Brain microvascular endothelial cell (primary cell): Measurements from ENCODE around the gene CD33.
"Not testable (repeated sequence)": the region's sequence is repeated elsewhere in the genome, so short reads cannot be mapped to it uniquely, and the experiment has no call there.

Source experiments
- DNase-seq: peaks from one replicate; pipeline ENCODE4 v3.0.0-alpha.2; 2020
- H3K27ac ChIP-seq: fragments of 250-450 bp; sonication (Bioruptor Pico); 2 replicates; pipeline ENCODE4 v1.5.1; 2020; ENCODE audit warnings: mild to moderate bottlenecking, moderate library complexity
- H3K27me3 ChIP-seq: fragments of 250-450 bp; sonication (Bioruptor Pico); replicated peaks from 2 replicates; pipeline ENCODE4 v1.5.1; 2020; ENCODE audit warnings: mild to moderate bottlenecking
- H3K36me3 ChIP-seq: fragments of 250-450 bp; sonication (Bioruptor Pico); replicated peaks from 2 replicates; pipeline ENCODE4 v1.5.1; 2020; ENCODE audit warnings: mild to moderate bottlenecking
- H3K4me3 ChIP-seq: 2 replicates; pipeline ENCODE4 v1.5.1; 2011; ENCODE audit warnings: low read depth, mild to moderate bottlenecking, control low read depth, low read length, moderate library complexity
- CTCF ChIP-seq: IDR thresholded peaks from 2 replicates; pipeline ENCODE4 v1.5.1; 2011; ENCODE audit warnings: low read depth, mild to moderate bottlenecking, moderate library complexity, low read length, control low read depth, inconsistent platforms; ENCODE audit errors: missing control alignments
- in situ Hi-C: cut with HindIII; loops from 2 replicates; pipeline ENCODE4 v1.10.0; 2017; ENCODE audit warnings: low sequenced_read_pairs, low pct_ligation_motif_present

The CD33 gene

GRCh38 chr19:51200071-51200666 lies 24.7 kb upstream of the CD33 start:
- H3K36me3 ChIP-seq: no peaks in the 10 kb centered on the region
- in situ Hi-C loops: no loop called here
- no peaks in the 10 kb centered on the region for H3K27me3 ChIP-seq
- DNase-seq: no peak
- H3K27ac ChIP-seq: no peak overlapping the region
- TF ChIP-seq CTCF: no peak
- H3K4me3 ChIP-seq: no peak overlapping the region

DNA sequence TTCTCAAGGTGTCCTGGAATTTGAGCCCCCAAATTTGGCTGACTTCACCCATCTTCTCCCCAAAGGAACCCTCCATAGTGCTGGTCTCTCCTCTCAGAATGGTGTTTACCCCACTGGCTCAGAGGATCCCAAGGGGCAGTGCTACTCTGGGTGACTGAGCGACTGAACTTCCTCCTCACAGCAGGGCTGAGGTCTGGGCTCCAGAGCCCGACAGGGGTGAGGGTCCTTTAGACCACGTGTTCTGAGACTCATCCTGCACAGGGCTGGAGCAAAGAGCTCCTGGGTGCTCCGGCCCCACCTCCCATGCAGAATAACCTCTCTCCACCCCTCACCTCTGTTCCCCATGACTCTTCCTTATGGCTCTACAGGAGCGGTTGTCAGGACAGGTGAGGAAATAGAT lies 23.2 kb upstream of the CD33 start:
- Histone ChIP-seq H3K36me3 (no peaks in the 10 kb centered on the region), H3K4me3 (no peak overlapping the region), H3K27ac (no peak overlapping the region), H3K27me3 (no peaks in the 10 kb centered on the region)
- DNase-seq: no peak
- no peak for TF ChIP-seq CTCF
- in situ Hi-C loops: no loop called here

GRCh38 chr19:51203916-51204315 lies 21.0 kb upstream of the CD33 start:
- H3K4me3 ChIP-seq: no peak overlapping the region
- no peak overlapping the region for H3K27ac ChIP-seq
- in situ Hi-C loops: no loop called here
- no peak for DNase-seq
- H3K36me3 ChIP-seq: no peaks in the 10 kb centered on the region
- H3K27me3 ChIP-seq: no peaks in the 10 kb centered on the region
- TF ChIP-seq CTCF: no peak

DNA sequence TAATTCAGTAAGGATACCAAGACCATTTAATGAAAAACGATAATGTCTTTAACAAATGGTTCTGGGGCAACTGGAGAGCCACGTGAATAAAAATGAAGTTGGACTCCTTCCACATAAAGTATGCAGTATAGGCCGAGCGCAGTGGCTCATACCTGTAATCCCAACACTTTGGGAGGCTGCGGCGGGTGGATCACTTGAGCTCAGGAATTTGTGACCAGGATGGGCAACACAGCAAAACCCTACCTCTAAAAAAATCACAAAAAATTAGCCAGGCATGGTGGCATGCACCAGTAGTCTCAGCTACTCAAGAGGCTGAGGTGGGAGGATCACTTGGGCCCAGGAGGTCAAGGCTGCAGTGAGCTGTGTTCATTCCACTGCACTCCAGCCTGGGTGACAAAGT lies 20.6 kb upstream of the CD33 start:
- Histone ChIP-seq H3K4me3 (no peak overlapping the region), H3K36me3 (no peaks in the 10 kb centered on the region), H3K27ac (no peak overlapping the region), H3K27me3 (no peaks in the 10 kb centered on the region)
- in situ Hi-C loops: no loop called here
- no peak for TF ChIP-seq CTCF
- DNase-seq: no peak

DNA sequence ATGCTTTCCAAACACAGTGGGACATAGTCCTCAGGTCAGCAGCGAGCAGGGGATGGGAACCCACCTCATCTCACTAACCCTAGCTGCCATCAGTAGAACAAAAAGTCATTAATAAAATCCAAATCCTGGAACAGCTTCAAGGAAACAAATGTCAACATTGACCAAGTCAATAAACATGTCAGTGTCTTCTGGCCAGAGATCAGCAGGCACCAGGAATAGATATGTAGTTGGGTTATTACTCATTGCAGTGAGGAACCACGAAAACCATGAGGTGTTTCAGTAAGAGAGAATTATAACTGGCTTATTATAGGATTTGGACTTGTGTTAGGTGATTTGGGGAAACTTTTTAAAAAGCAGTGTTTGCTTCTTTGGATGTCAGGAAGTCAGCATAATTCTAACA lies 17.1 kb upstream of the CD33 start:
- no peak for DNase-seq
- no peak for TF ChIP-seq CTCF
- H3K36me3 ChIP-seq: no peaks in the 10 kb centered on the region

DNA sequence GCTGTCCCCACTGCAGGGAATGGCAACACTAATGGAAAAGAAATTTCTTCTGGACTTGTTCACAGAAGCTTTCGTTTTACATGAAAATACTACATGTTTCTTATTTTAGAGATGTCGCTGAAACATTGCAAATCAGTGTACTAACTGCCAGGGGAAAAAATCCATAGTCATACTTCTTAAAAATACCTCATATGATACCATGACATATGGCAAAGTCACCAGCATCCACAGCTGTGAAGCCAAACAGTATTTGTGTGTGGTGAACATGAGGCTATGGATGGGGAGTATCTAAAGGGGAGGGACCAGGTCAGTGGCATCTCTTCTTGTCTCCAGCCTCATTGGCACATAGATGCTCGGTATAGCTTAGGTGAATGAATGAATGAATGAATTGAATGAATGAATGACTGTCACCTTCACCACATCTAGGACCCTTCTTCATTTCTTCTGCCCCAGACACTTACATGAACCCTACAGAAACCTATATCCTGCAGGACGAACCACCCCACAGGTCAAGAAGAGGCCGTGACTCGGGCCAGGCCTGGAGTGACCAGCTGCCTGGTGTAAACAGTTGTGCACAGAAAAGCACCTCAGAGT lies 14.6 kb upstream of the CD33 start:
- Histone ChIP-seq H3K27me3 (no peaks in the 10 kb centered on the region), H3K36me3 (no peaks in the 10 kb centered on the region), H3K27ac (no peak overlapping the region), H3K4me3 (no peak overlapping the region)
- no peak for TF ChIP-seq CTCF
- no peak for DNase-seq
- in situ Hi-C loops: no loop called here

More for the DNA sequence above, 17.1 kb upstream of the CD33 start:
- H3K4me3 ChIP-seq: no peak overlapping the region
- no peak overlapping the region for H3K27ac ChIP-seq
- in situ Hi-C loops: no loop called here
- no peaks in the 10 kb centered on the region for H3K27me3 ChIP-seq

- H3K4me3 ChIP-seq, in situ Hi-C loops, H3K27me3 ChIP-seq, DNase-seq, H3K27ac ChIP-seq, H3K36me3 ChIP-seq: not testable (repeated sequence)
Observed at GRCh38 chr19:51210874-51211361, 14.0 kb upstream of the CD33 start.
